Natural killer cell (primary cell): ENCODE measurements around the gene WBP1. TPM values are rescaled to one million over a fixed set of nuclear protein-coding genes. Genes with fewer than 3 reads are reported as not detected.

ENCODE experiments used
- ATAC-seq, 3 donors: fragments of 150-1000 bp in 2 of 3; fragments of 200-7000 bp in 1 of 3; cut with Tn5 transposase; 1 replicate in 1 of 3; 2 replicates in 2 of 3; pipeline ENCODE4 v1.10.0; 2021; ENCODE audit warnings: mild to moderate bottlenecking in 2 of 3, moderate library complexity in 2 of 3
- DNase-seq, 2 donors: peaks; one replicate each; pipeline versions ENCODE4 v3.0.0 to v3.0.0-alpha.2; 2013 to 2021; ENCODE audit warnings: mixed read lengths in 1 of 2
- H3K27ac ChIP-seq: one replicate; pipeline ENCODE4 v1.5.1; 2013; ENCODE audit warnings: mild to moderate bottlenecking, low read length
- H3K27me3 ChIP-seq: one replicate; pipeline ENCODE4 v1.6.1; 2013; ENCODE audit warnings: low read length; ENCODE audit not compliant: control insufficient read depth, insufficient read depth
- H3K36me3 ChIP-seq: one replicate; pipeline ENCODE4 v1.6.1; 2013; ENCODE audit warnings: low read length; ENCODE audit not compliant: control insufficient read depth, insufficient read depth
- H3K4me1 ChIP-seq: one replicate; pipeline ENCODE4 v1.6.1; 2013; ENCODE audit warnings: low read length; ENCODE audit not compliant: control insufficient read depth, insufficient read depth
- H3K4me3 ChIP-seq: one replicate; pipeline ENCODE4 v1.5.1; 2013; ENCODE audit warnings: low read length
- H3K9me3 ChIP-seq: one replicate; pipeline ENCODE4 v1.6.1; 2013; ENCODE audit warnings: low read length; ENCODE audit not compliant: control insufficient read depth, insufficient read depth
- H3K27ac Mint-ChIP-seq, 2 donors: one replicate each; pipeline ENCODE4 v1.8.0; 2022; ENCODE audit warnings: mild to moderate bottlenecking in 2 of 2, mixed read lengths in 2 of 2, moderate library complexity in 1 of 2
- H3K27me3 Mint-ChIP-seq, 2 donors: one replicate each; pipeline ENCODE4 v1.8.0; 2022; ENCODE audit warnings: low read depth in 2 of 2, mixed read lengths in 2 of 2
- H3K36me3 Mint-ChIP-seq: one replicate; pipeline ENCODE4 v1.8.0; 2022; ENCODE audit warnings: mixed read lengths
- H3K4me1 Mint-ChIP-seq, 2 donors: one replicate each; pipeline ENCODE4 v1.8.0; 2022; ENCODE audit warnings: mixed read lengths in 2 of 2
- H3K4me3 Mint-ChIP-seq: one replicate; pipeline ENCODE4 v1.8.0; 2022; ENCODE audit warnings: mild to moderate bottlenecking, moderate library complexity, mixed read lengths
- H3K9me3 Mint-ChIP-seq, 2 donors: one replicate each; pipeline ENCODE4 v1.8.0; 2022; ENCODE audit warnings: mixed read lengths in 2 of 2
- WGBS: methylation state at CpG from one replicate; pipeline ENCODE4 v1.1.7; 2013; ENCODE audit warnings: missing lambda C conversion rate; ENCODE audit not compliant: insufficient coverage; 5-methylcytosine and 5-hydroxymethylcytosine counted together
- intact Hi-C: fragments of 100-400 bp; cut with micrococcal nuclease; formaldehyde crosslinking; loops from one replicate; pipeline ENCODE4 v1.14.2; 2022
- total RNA-seq, 4 donors: library from RNA; stranded (reverse); fragments of 120-200 nt in 1 of 4; gene quantifications; one replicate each; pipeline versions ENCODE4 v1.2.3 to v1.2.4, GENCODE V29; 2013 to 2022
- TF ChIP-seq, protein P1 (sequence below): fragments of 200-600 bp; IDR thresholded peaks from one replicate; pipeline ENCODE4 v1.8.0; 2022; ENCODE audit warnings: antibody characterized with exemption

Gene WBP1
- total RNA-seq, 3 donors from 2014 or later (not counting 1 experiment from before 2014, with no cell fraction given), result 65.1 to 68.3 (median 65.4) TPM

DNA sequence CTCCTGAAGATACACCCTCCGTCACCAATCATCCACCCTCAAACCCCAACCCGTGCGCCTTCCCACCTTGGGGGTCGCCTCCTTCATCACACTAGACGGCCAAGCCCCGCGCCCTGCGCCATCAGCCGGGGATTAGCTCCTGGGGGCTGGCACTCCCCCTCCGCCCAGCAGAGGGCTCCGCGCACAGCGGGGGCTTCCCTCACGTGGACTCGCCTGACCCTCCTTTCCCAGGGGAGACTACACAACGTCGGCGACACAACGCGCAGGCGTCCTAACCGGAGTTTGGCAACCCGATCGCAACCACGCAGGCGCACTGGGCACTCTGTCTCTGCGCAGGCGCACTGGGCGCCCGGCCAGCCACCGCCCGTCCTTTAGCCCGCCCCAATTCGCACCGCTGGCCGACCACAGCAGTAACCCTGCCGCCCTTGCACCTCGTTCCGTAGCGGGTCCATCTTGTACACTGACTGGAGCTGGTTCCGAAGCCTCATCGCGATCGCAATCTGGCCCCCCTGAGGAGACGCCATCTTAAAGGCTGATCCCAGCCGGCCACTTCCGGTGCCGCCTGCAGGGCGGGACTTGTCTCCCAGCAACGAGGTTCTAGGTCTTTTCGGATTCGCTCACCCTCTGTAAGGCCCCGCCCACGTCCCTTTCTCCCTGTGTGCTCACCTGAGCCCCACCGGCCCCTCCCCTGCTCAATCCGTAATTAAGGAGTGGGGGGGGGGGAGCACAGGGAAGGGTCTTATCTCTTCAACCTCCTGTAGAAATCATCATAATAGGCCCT, 49.1 kb downstream of the WBP1 start, which contains the start of gene PCGF1:
Gene PCGF1, minus strand, starts transcription at position 551 of the 781 bp plus-strand sequence. Its CDS starts 27 bp downstream, at position 524.
- Mint-ChIP-seq H3K27ac (peak within 1 kb of the TSS; percentile 100), H3K4me1 (peaks cover 38 to 59% of the 10 kb centered on the region in 2 donors), H3K9me3 (no peaks in the 10 kb centered on the region), H3K36me3 (no peaks in the 10 kb centered on the region), H3K27me3 (peaks cover 19 to 28% of the 10 kb centered on the region in 2 donors), H3K4me3 (peak within 1 kb of the TSS; percentile 100)
- H3K4me1 ChIP-seq, result peaks cover 46% of the 10 kb centered on the region
- peak within 1 kb of the TSS; percentile 86 for H3K4me3 ChIP-seq
- DNase-seq, result peak; percentile 99
- H3K9me3 ChIP-seq, result no peaks in the 10 kb centered on the region
- H3K36me3 ChIP-seq, result peaks cover 7% of the 10 kb centered on the region
- 1% methylated on average over 52 of the region's 56 CpGs for WGBS
- peak within 1 kb of the TSS; percentile 97 for H3K27ac ChIP-seq
- peaks cover 12% of the 10 kb centered on the region for H3K27me3 ChIP-seq
- TF ChIP-seq, protein P1, sequence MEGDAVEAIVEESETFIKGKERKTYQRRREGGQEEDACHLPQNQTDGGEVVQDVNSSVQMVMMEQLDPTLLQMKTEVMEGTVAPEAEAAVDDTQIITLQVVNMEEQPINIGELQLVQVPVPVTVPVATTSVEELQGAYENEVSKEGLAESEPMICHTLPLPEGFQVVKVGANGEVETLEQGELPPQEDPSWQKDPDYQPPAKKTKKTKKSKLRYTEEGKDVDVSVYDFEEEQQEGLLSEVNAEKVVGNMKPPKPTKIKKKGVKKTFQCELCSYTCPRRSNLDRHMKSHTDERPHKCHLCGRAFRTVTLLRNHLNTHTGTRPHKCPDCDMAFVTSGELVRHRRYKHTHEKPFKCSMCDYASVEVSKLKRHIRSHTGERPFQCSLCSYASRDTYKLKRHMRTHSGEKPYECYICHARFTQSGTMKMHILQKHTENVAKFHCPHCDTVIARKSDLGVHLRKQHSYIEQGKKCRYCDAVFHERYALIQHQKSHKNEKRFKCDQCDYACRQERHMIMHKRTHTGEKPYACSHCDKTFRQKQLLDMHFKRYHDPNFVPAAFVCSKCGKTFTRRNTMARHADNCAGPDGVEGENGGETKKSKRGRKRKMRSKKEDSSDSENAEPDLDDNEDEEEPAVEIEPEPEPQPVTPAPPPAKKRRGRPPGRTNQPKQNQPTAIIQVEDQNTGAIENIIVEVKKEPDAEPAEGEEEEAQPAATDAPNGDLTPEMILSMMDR, result no peak
- peak; percentile 88 to 97 (median 91) for ATAC-seq
- intact Hi-C loops, result loop anchor here (1.0 kb wide), 3 partner anchors 22 to 49 kb away; partner anchors contain the start of genes AUP1, HTRA2, TTC31 and WBP1

DNA sequence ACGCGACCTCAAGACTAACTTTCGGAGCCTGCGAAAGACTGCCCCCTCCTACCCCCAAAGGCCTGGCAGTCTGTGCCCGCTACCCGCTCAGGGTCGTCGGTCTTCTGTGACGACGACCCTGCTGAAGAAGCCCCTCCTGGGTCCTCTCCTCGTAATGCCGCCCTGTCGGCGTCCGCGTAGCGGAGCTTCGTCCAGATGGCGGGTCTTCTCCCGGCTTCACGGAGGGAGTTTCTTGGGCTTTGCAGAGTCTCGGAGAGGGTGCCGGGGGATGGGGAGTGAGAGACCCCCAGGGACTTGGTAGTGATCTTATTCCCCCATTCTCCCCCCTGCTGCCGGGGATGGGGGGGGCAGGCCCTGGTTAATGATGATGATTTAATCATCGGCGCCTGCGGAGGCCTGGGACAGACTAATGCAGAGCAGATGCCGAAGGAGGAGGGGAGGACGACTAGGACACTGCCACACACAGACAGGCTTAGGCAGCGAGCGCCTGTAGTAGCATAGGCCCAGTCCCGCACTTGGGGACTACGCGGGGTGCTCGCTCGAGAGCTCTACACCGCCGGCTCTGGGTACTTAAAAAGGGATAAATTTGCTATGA, 49.8 kb downstream of the WBP1 start:
- TF ChIP-seq, protein P1, result no peak
- peaks cover 38 to 52% of the 10 kb centered on the region in 2 donors for H3K4me1 Mint-ChIP-seq

DNA sequence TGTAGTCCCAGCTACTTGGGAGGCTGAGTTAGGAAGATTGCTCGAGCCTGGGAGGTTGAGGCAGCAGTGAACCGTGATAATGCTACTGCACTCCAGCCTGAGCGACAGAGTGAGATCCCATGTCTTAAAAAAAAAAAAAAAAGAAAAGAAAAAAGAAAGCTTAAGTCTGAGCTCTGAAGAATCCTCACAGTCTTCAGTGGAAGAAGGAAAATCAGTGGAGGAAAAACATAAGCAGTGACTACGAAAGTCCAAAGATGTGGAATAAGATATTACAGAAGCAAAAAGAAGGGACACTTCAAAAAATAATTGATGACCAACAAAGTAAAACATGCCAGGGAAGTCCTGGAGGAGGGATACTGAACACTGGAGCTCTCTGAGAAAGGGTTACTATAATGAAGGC, 52.0 kb downstream of the WBP1 start:
- no peak overlapping the region for H3K4me3 ChIP-seq
- H3K9me3 Mint-ChIP-seq, result no peaks in the 10 kb centered on the region
- H3K9me3 ChIP-seq, result no peaks in the 10 kb centered on the region
- no peak for ATAC-seq
- H3K4me1 ChIP-seq, result peaks cover 44% of the 10 kb centered on the region
- no peaks in the 10 kb centered on the region for H3K36me3 Mint-ChIP-seq
- no peak overlapping the region for H3K27ac Mint-ChIP-seq
- H3K27me3 Mint-ChIP-seq, result peaks cover 29 to 45% of the 10 kb centered on the region in 2 donors
- H3K4me3 Mint-ChIP-seq, result no peak overlapping the region
- TF ChIP-seq, protein P1, result no peak
- intact Hi-C loops, result no loop called here
- H3K27me3 ChIP-seq, result peaks cover 39% of the 10 kb centered on the region
- H3K4me1 Mint-ChIP-seq, result peaks cover 28 to 33% of the 10 kb centered on the region in 2 donors
- peaks cover 7% of the 10 kb centered on the region for H3K36me3 ChIP-seq
- DNase-seq, result no peak
- WGBS, result 85% methylated on average over 4 of the region's 4 CpGs
- no peak overlapping the region for H3K27ac ChIP-seq

More for the DNA sequence above, 49.8 kb downstream of the WBP1 start:
- H3K27me3 ChIP-seq, result peaks cover 18% of the 10 kb centered on the region
- H3K4me1 ChIP-seq, result peaks cover 39% of the 10 kb centered on the region
- 18% methylated on average over 35 of the region's 38 CpGs for WGBS
- Mint-ChIP-seq H3K27me3 (peaks cover 25 to 35% of the 10 kb centered on the region in 2 donors), H3K4me3 (peak overlapping the region; percentile 100), H3K27ac (peak overlapping the region; percentile 100), H3K9me3 (no peaks in the 10 kb centered on the region), H3K36me3 (no peaks in the 10 kb centered on the region)
- ATAC-seq (peak in 1 of 3 donors; percentile 4), DNase-seq (peak in 1 of 2 donors; percentile 47)
- intact Hi-C loops, result loop anchor here (1.0 kb wide), 3 partner anchors 21 to 50 kb away; partner anchors contain the start of genes AUP1, HTRA2, TTC31 and WBP1
- peak overlapping the region; percentile 97 for H3K27ac ChIP-seq
- H3K36me3 ChIP-seq, result peaks cover 7% of the 10 kb centered on the region
- H3K9me3 ChIP-seq, result no peaks in the 10 kb centered on the region
- peak overlapping the region; percentile 86 for H3K4me3 ChIP-seq

Other genes with a start within 250 kb of the WBP1 start
- gene SLC4A5, start 115.0 kb upstream of the WBP1 start, total RNA-seq, result 1 to 10 TPM; 5.3 to 8.4 (median 8.0) TPM
- 100 to 1,000 TPM; 103 to 116 (median 116) TPM for gene DCTN1, start 78.1 kb upstream of the WBP1 start, total RNA-seq
- gene C2orf81, start 36.8 kb upstream of the WBP1 start, total RNA-seq, result 1 to 10 TPM; 1.7 to 3.2 (median 1.7) TPM
- gene WDR54, start 36.7 kb upstream of the WBP1 start, total RNA-seq, result 10 to 100 TPM; 28.0 to 35.3 (median 28.0) TPM
- 10 to 100 TPM; 11.0 to 26.5 (median 15.1) TPM for gene RTKN, start 16.5 kb upstream of the WBP1 start, total RNA-seq
- 10 to 100 TPM; 34.0 to 48.0 (median 37.7) TPM for gene INO80B, start 3.4 kb upstream of the WBP1 start, total RNA-seq
- 10 to 100 TPM; 87.0 to 93.4 (median 91.5) TPM for gene MOGS, start 6.9 kb downstream of the WBP1 start, total RNA-seq
- 10 to 100 TPM; 42.4 to 49.7 (median 42.4) TPM for gene MRPL53, start 14.2 kb downstream of the WBP1 start, total RNA-seq
- gene CCDC142, start 24.6 kb downstream of the WBP1 start, total RNA-seq, result 10 to 100 TPM; 14.9 to 25.2 (median 15.6) TPM
- gene TTC31, start 24.6 kb downstream of the WBP1 start, total RNA-seq, result 10 to 100 TPM; 51.3 to 59.7 (median 53.1) TPM
- 1 to 10 TPM; 1.7 to 1.9 (median 1.8) TPM for gene LBX2, start 41.2 kb downstream of the WBP1 start, total RNA-seq
- 10 to 100 TPM; 22.9 to 35.9 (median 33.2) TPM for gene PCGF1, start 49.3 kb downstream of the WBP1 start, total RNA-seq
- gene TLX2, start 56.0 kb downstream of the WBP1 start, total RNA-seq, result under 1 TPM in 2 of 3 donors, not detected in 1; 0.23 to 0.45 TPM
- under 1 TPM in 2 of 3 donors, not detected in 1; 0.21 to 0.43 TPM for gene DQX1, start 67.8 kb downstream of the WBP1 start, total RNA-seq
- 100 to 1,000 TPM; 234 to 242 (median 237) TPM for gene AUP1, start 71.3 kb downstream of the WBP1 start, total RNA-seq
- gene HTRA2, start 71.5 kb downstream of the WBP1 start, total RNA-seq, result 10 to 100 TPM; 32.1 to 47.6 (median 45.2) TPM
- 1 to 10 TPM in 1 of 3 donors, under 1 TPM in 2; 0.43 to 2.0 (median 0.93) TPM for gene LOXL3, start 95.5 kb downstream of the WBP1 start, total RNA-seq
- gene DOK1, start 96.3 kb downstream of the WBP1 start, total RNA-seq, result 10 to 100 TPM; 17.4 to 24.9 (median 23.9) TPM
- gene M1AP, start 189.9 kb downstream of the WBP1 start, total RNA-seq, result not detected
- 10 to 100 TPM in 2 of 3 donors, 1 to 10 TPM in 1; 7.3 to 18.0 (median 10.8) TPM for gene SEMA4F, start 195.8 kb downstream of the WBP1 start, total RNA-seq